GM19240 (cell line): ENCODE measurements around the gene GABRD.

ENCODE experiments used
- DNase-seq: peaks from one replicate; pipeline ENCODE4 v3.0.0; 2011; ENCODE audit warnings: low spot score; ENCODE audit not compliant: insufficient read length

The GABRD gene

GRCh38 chr1:2038229-2038628 lies 19.1 kb downstream of the GABRD start:
- DNase-seq, result no peak

GRCh38 chr1:2039251-2039650 lies 20.1 kb downstream of the GABRD start:
- no peak for DNase-seq

- DNase-seq, result no peak
Measured at GRCh38 chr1:2041305-2041704, 22.2 kb downstream of the GABRD start.

GRCh38 chr1:2041887-2042286 lies 22.7 kb downstream of the GABRD start:
- DNase-seq, result no peak

- no peak for DNase-seq
Measured at GRCh38 chr1:2042830-2043773, 24.0 kb downstream of the GABRD start.

- DNase-seq, result no peak
Measured at GRCh38 chr1:2043886-2044285, 24.7 kb downstream of the GABRD start.

- DNase-seq, result no peak
Measured at GRCh38 chr1:2044510-2045319, 25.6 kb downstream of the GABRD start.

GRCh38 chr1:2045468-2046173 lies 26.5 kb downstream of the GABRD start:
- DNase-seq, result no peak

GRCh38 chr1:2046174-2046917 lies 27.2 kb downstream of the GABRD start:
- DNase-seq, result no peak

- no peak for DNase-seq
Measured at GRCh38 chr1:2046953-2047748, 28.0 kb downstream of the GABRD start.

- DNase-seq, result no peak
Measured at GRCh38 chr1:2047749-2048729, 28.9 kb downstream of the GABRD start.

GRCh38 chr1:2049225-2049717 lies 30.1 kb downstream of the GABRD start:
- no peak for DNase-seq

- no peak for DNase-seq
Measured at GRCh38 chr1:2049718-2050431, 30.7 kb downstream of the GABRD start, which contains the start of gene PRKCZ. PRKCZ (plus strand) TSS chr1:2050411; CDS start chr1:2050631, 220 bp downstream.

GRCh38 chr1:2050461-2050792 lies 31.3 kb downstream of the GABRD start:
- no peak for DNase-seq

- no peak for DNase-seq
Measured at GRCh38 chr1:2050793-2051682, 31.9 kb downstream of the GABRD start.

GRCh38 chr1:2052054-2052679 lies 33.0 kb downstream of the GABRD start:
- no peak for DNase-seq

- DNase-seq, result no peak
Measured at GRCh38 chr1:2052756-2053155, 33.6 kb downstream of the GABRD start.
